Activated CD8-positive, alpha-beta memory T cell treated with anti-CD3 and anti-CD28 coated beads, Interleukin-2, amount 10 ng/mL, durations not matched to agents 7 days and 5 days (primary cell): ENCODE results near the gene DNAJB13. TPM values are rescaled to one million over a fixed set of nuclear protein-coding genes. Genes with fewer than 3 reads are reported as not detected.
A peak's percentile ranks its signal among the peaks of the same experiment; 100 is the strongest.

ENCODE experiments used
- ATAC-seq: fragments of 150-1000 bp; cut with Tn5 transposase; one replicate; pipeline ENCODE4 v1.10.0; 2021; ENCODE audit warnings: moderate library complexity
- CTCF ChIA-PET: fragments of 350-600 bp; sonication (Branson Sonifier 250); formaldehyde crosslinking; loops from one replicate; lab custom pipeline; 2021; ENCODE audit warnings: antibody characterized with exemption; lab: Charles Lee
- DNase-seq: peaks from one replicate; pipeline ENCODE4 v3.0.0-alpha.2; 2020
- H3K27ac Mint-ChIP-seq: one replicate; pipeline ENCODE4 v1.8.0; 2021; ENCODE audit warnings: mild to moderate bottlenecking, mixed read lengths
- H3K27me3 Mint-ChIP-seq: one replicate; pipeline ENCODE4 v1.8.0; 2021; ENCODE audit warnings: mixed read lengths
- H3K36me3 Mint-ChIP-seq: one replicate; pipeline ENCODE4 v1.8.0; 2021; ENCODE audit warnings: mild to moderate bottlenecking, mixed read lengths
- H3K4me1 Mint-ChIP-seq: one replicate; pipeline ENCODE4 v1.8.0; 2021; ENCODE audit warnings: mixed read lengths
- H3K4me3 Mint-ChIP-seq: one replicate; pipeline ENCODE4 v1.8.0; 2021; ENCODE audit warnings: mild to moderate bottlenecking, moderate library complexity, mixed read lengths
- H3K9me3 Mint-ChIP-seq: one replicate; pipeline ENCODE4 v1.8.0; 2022; ENCODE audit warnings: low read depth, mixed read lengths
- total RNA-seq, 2 experiments: library from RNA; stranded (reverse); gene quantifications; one replicate each; pipeline ENCODE4 v1.2.3, GENCODE V29; 2021

Gene DNAJB13
- total RNA-seq, 2 experiments from 2014 or later: 0.26 to 0.29 TPM

- H3K36me3 Mint-ChIP-seq: peaks cover 57% of the 10 kb centered on the region
- peak overlapping the region; percentile 14 for H3K4me3 Mint-ChIP-seq
- no peak for DNase-seq
- H3K9me3 Mint-ChIP-seq: no peaks in the 10 kb centered on the region
- no peak for ATAC-seq
- H3K27me3 Mint-ChIP-seq: no peaks in the 10 kb centered on the region
- peak overlapping the region; percentile 82 for H3K27ac Mint-ChIP-seq
- H3K4me1 Mint-ChIP-seq: peaks cover 79% of the 10 kb centered on the region
- CTCF ChIA-PET: interaction anchor here (0.6 to 1.5 kb wide), 5 partner anchors 7 to 57 kb away, joined by 3 to 4 read pairs (median 3); partner anchors contain the start of gene UCP2
Measured at GRCh38 chr11:73974604-73975478, 24.0 kb downstream of the DNAJB13 start.

- no peaks in the 10 kb centered on the region for H3K27me3 Mint-ChIP-seq
- H3K9me3 Mint-ChIP-seq: no peaks in the 10 kb centered on the region
- H3K27ac Mint-ChIP-seq: peak overlapping the region; percentile 18
- H3K4me3 Mint-ChIP-seq: no peak overlapping the region
- CTCF ChIA-PET: interaction anchor here (0.8 to 1.1 kb wide), 2 partner anchors 11 to 22 kb away, joined by 3 read pairs; no protein-coding TSS in a partner anchor
- H3K4me1 Mint-ChIP-seq: peaks cover 79% of the 10 kb centered on the region
- DNase-seq: no peak
- no peak for ATAC-seq
- H3K36me3 Mint-ChIP-seq: peaks cover 61% of the 10 kb centered on the region
Measured at GRCh38 chr11:73975479-73975757, 24.6 kb downstream of the DNAJB13 start.

- ATAC-seq (no peak), DNase-seq (no peak)
- Mint-ChIP-seq H3K9me3 (no peaks in the 10 kb centered on the region), H3K4me1 (peaks cover 80% of the 10 kb centered on the region), H3K27ac (peak overlapping the region; percentile 59), H3K27me3 (no peaks in the 10 kb centered on the region), H3K4me3 (no peak overlapping the region), H3K36me3 (peaks cover 73% of the 10 kb centered on the region)
- CTCF ChIA-PET: interaction anchor here (0.8 to 1.1 kb wide), 2 partner anchors 13 to 21 kb away, joined by 3 read pairs; no protein-coding TSS in a partner anchor
Measured at GRCh38 chr11:73976451-73977151, 25.8 kb downstream of the DNAJB13 start.

GRCh38 chr11:73977856-73978519 is 27.2 kb downstream of the DNAJB13 start:
- Mint-ChIP-seq H3K4me1 (peaks cover 74% of the 10 kb centered on the region), H3K36me3 (peaks cover 82% of the 10 kb centered on the region), H3K27me3 (no peaks in the 10 kb centered on the region), H3K9me3 (no peaks in the 10 kb centered on the region), H3K4me3 (no peak overlapping the region), H3K27ac (peak overlapping the region; percentile 64)
- CTCF ChIA-PET: no interaction called here
- DNase-seq: no peak
- no peak for ATAC-seq

GRCh38 chr11:73978576-73979086 is 27.8 kb downstream of the DNAJB13 start:
- no peak for DNase-seq
- no peaks in the 10 kb centered on the region for H3K27me3 Mint-ChIP-seq

GRCh38 chr11:73980001-73980961 is 29.5 kb downstream of the DNAJB13 start:
- Mint-ChIP-seq H3K27ac (peak overlapping the region; percentile 97), H3K9me3 (no peaks in the 10 kb centered on the region), H3K27me3 (no peaks in the 10 kb centered on the region), H3K4me1 (peaks cover 66% of the 10 kb centered on the region), H3K36me3 (peaks cover 66% of the 10 kb centered on the region), H3K4me3 (peak overlapping the region; percentile 93)
- peak; percentile 92 for DNase-seq
- ATAC-seq: peak; percentile 43
- CTCF ChIA-PET: interaction anchor here (0.8 to 3.0 kb wide), 11 partner anchors 8 to 276 kb away, joined by 3 to 13 read pairs (median 7); partner anchors contain the start of genes C2CD3 and PPME1

More at GRCh38 chr11:73978576-73979086, 27.8 kb downstream of the DNAJB13 start:
- Mint-ChIP-seq H3K36me3 (peaks cover 81% of the 10 kb centered on the region), H3K4me3 (peak overlapping the region; percentile 55), H3K27ac (peak overlapping the region; percentile 97), H3K9me3 (no peaks in the 10 kb centered on the region), H3K4me1 (peaks cover 71% of the 10 kb centered on the region)
- CTCF ChIA-PET: interaction anchor here (1.0 to 3.0 kb wide), 2 partner anchors 16 to 27 kb away, joined by 3 to 13 read pairs; no protein-coding TSS in a partner anchor
- ATAC-seq: no peak

- DNase-seq: no peak
- Mint-ChIP-seq H3K27ac (peak overlapping the region; percentile 97), H3K27me3 (no peaks in the 10 kb centered on the region), H3K4me1 (peaks cover 64% of the 10 kb centered on the region), H3K9me3 (no peaks in the 10 kb centered on the region), H3K36me3 (peaks cover 58% of the 10 kb centered on the region), H3K4me3 (peak overlapping the region; percentile 93)
- CTCF ChIA-PET: interaction anchor here (1.1 to 3.0 kb wide), 5 partner anchors 11 to 190 kb away, joined by 3 to 13 read pairs (median 4); partner anchors contain the start of genes C2CD3 and PPME1
- no peak for ATAC-seq
Measured at GRCh38 chr11:73981051-73981805, 30.4 kb downstream of the DNAJB13 start.

GRCh38 chr11:73982595-73982989 is 31.8 kb downstream of the DNAJB13 start, which contains the start of gene UCP2:
TSS of gene UCP2 (minus strand) at chr11:73982843. CDS start at chr11:73978378, 4,465 bp downstream.
- Mint-ChIP-seq H3K27me3 (no peaks in the 10 kb centered on the region), H3K4me3 (peak within 1 kb of the TSS; percentile 93), H3K9me3 (no peaks in the 10 kb centered on the region), H3K27ac (peak within 1 kb of the TSS; percentile 97), H3K4me1 (peaks cover 51% of the 10 kb centered on the region), H3K36me3 (peaks cover 46% of the 10 kb centered on the region)
- peak; percentile 74 for ATAC-seq
- DNase-seq: peak; percentile 91
- CTCF ChIA-PET: interaction anchor here (0.8 to 1.9 kb wide), 6 partner anchors 8 to 188 kb away, joined by 3 to 5 read pairs (median 4); partner anchors contain the start of genes C2CD3 and PPME1

- ATAC-seq (peak; percentile 84), DNase-seq (peak; percentile 98)
- Mint-ChIP-seq H3K27me3 (no peaks in the 10 kb centered on the region), H3K4me3 (peak overlapping the region; percentile 93), H3K9me3 (no peaks in the 10 kb centered on the region), H3K36me3 (peaks cover 41% of the 10 kb centered on the region), H3K4me1 (peaks cover 47% of the 10 kb centered on the region), H3K27ac (peak overlapping the region; percentile 97)
- CTCF ChIA-PET: interaction anchor here (0.8 to 1.9 kb wide), 6 partner anchors 9 to 33 kb away, joined by 3 to 13 read pairs (median 4); no protein-coding TSS in a partner anchor
Measured at GRCh38 chr11:73982990-73983740, 32.3 kb downstream of the DNAJB13 start.

- H3K36me3 Mint-ChIP-seq: peaks cover 33% of the 10 kb centered on the region
- no peaks in the 10 kb centered on the region for H3K27me3 Mint-ChIP-seq
- ATAC-seq: no peak
- no peaks in the 10 kb centered on the region for H3K9me3 Mint-ChIP-seq
- H3K27ac Mint-ChIP-seq: peak overlapping the region; percentile 97
- peaks cover 39% of the 10 kb centered on the region for H3K4me1 Mint-ChIP-seq
- H3K4me3 Mint-ChIP-seq: peak overlapping the region; percentile 93
- no peak for DNase-seq
- CTCF ChIA-PET: interaction anchor here (1.2 to 1.9 kb wide), 3 partner anchors 11 to 33 kb away, joined by 3 to 13 read pairs (median 4); no protein-coding TSS in a partner anchor
Measured at GRCh38 chr11:73983741-73984538, 33.1 kb downstream of the DNAJB13 start.
